ENCODE data around the gene CBX7. TPM values are rescaled to one million over a fixed set of nuclear protein-coding genes. Genes with fewer than 3 reads are reported as not detected.

CBX7 gene
- total RNA-seq (8.7 and 14.7 TPM in 2 replicates), polyA plus RNA-seq (2.8 TPM in 2 replicates), polyA minus RNA-seq (ENCODE audit: low replicate concordance) (5.1 and 7.6 TPM in 2 replicates)
- polyA plus RNA-seq (2012) = 4.1 TPM in 2 replicates

GRCh38 chr22:39152511-39153219 lies at the start of gene CBX7:
TSS of gene CBX7 (minus strand) at chr22:39152680. CDS start at chr22:39152444, 236 bp downstream.
- Histone ChIP-seq H3K27ac (ENCODE audit: insufficient read depth, low read length) (no peak within 1 kb of the TSS), H3K4me2 (ENCODE audit: extremely low read depth, insufficient read depth, low read length) (peak within 1 kb of the TSS; percentile 79), H3K9ac (ENCODE audit: insufficient read depth, low read length) (peak within 1 kb of the TSS; percentile 32), H3K4me1 (ENCODE audit: control insufficient read depth, extremely low read depth, insufficient read depth, low read length) (no peaks in the 10 kb centered on the region), H3K79me2 (ENCODE audit: control insufficient read depth, insufficient read depth, low read length) (no peaks in the 10 kb centered on the region), H3K27me3 (ENCODE audit: control insufficient read depth, insufficient read depth, low read length) (peaks cover 18% of the 10 kb centered on the region), H3K4me3 (replicated peaks in 1 of 4; ENCODE audit: control extremely low read depth in 1 of 4, insufficient read depth in 1 of 4, low read depth in 3 of 4, low read length in 4 of 4) (peak within 1 kb of the TSS; percentile 54 to 75 (median 57)), H2AFZ (ENCODE audit: low read length) (peak within 1 kb of the TSS; percentile 70), H3K9me3 (ENCODE audit: control insufficient read depth, insufficient read depth, low read depth, low read length) (no peaks in the 10 kb centered on the region), H4K20me1 (ENCODE audit: control insufficient read depth, extremely low read depth, insufficient read depth, low read length) (no peaks in the 10 kb centered on the region), H3K36me3 (ENCODE audit: control insufficient read depth, insufficient read depth, low read length) (no peaks in the 10 kb centered on the region)
- no peak for TF ChIP-seq CTCF (conservative IDR thresholded peaks at IDR 0.05 in 1 of 2, IDR thresholded peaks at IDR 0.05 in 1 of 2; ENCODE audit: low read depth in 1 of 2, low read length in 2 of 2)
- no peak for TF ChIP-seq EZH2 (IDR thresholded peaks at IDR 0.05; ENCODE audit: low read length, missing control alignments)
- peak; percentile 76 to 81 for DNase-seq (ENCODE audit: low read depth in 2 of 2)

- TF ChIP-seq CTCF (conservative IDR thresholded peaks at IDR 0.05 in 1 of 2, IDR thresholded peaks at IDR 0.05 in 1 of 2; ENCODE audit: low read depth in 1 of 2, low read length in 2 of 2) = no peak
- Histone ChIP-seq H3K9ac (ENCODE audit: insufficient read depth, low read length) (no peak overlapping the region), H2AFZ (ENCODE audit: low read length) (no peak overlapping the region), H4K20me1 (ENCODE audit: control insufficient read depth, extremely low read depth, insufficient read depth, low read length) (no peaks in the 10 kb centered on the region), H3K27ac (ENCODE audit: insufficient read depth, low read length) (no peak overlapping the region), H3K79me2 (ENCODE audit: control insufficient read depth, insufficient read depth, low read length) (no peaks in the 10 kb centered on the region), H3K4me2 (ENCODE audit: extremely low read depth, insufficient read depth, low read length) (no peak overlapping the region), H3K36me3 (ENCODE audit: control insufficient read depth, insufficient read depth, low read length) (no peaks in the 10 kb centered on the region), H3K9me3 (ENCODE audit: control insufficient read depth, insufficient read depth, low read depth, low read length) (no peaks in the 10 kb centered on the region), H3K4me1 (ENCODE audit: control insufficient read depth, extremely low read depth, insufficient read depth, low read length) (no peaks in the 10 kb centered on the region), H3K4me3 (replicated peaks in 1 of 4; ENCODE audit: control extremely low read depth in 1 of 4, insufficient read depth in 1 of 4, low read depth in 3 of 4, low read length in 4 of 4) (no peak overlapping the region), H3K27me3 (ENCODE audit: control insufficient read depth, insufficient read depth, low read length) (peaks cover 5% of the 10 kb centered on the region)
- DNase-seq (ENCODE audit: low read depth in 2 of 2) = no peak
Observed at GRCh38 chr22:39197578-39197977, 45.1 kb upstream of the CBX7 start.

- no peaks in the 10 kb centered on the region for H3K9me3 ChIP-seq (ENCODE audit: control insufficient read depth, insufficient read depth, low read depth, low read length)
- H4K20me1 ChIP-seq (ENCODE audit: control insufficient read depth, extremely low read depth, insufficient read depth, low read length) = no peaks in the 10 kb centered on the region
- H3K9ac ChIP-seq (ENCODE audit: insufficient read depth, low read length) = no peak overlapping the region
- H3K27ac ChIP-seq (ENCODE audit: insufficient read depth, low read length) = no peak overlapping the region
- peaks cover 5% of the 10 kb centered on the region for H3K27me3 ChIP-seq (ENCODE audit: control insufficient read depth, insufficient read depth, low read length)
- no peaks in the 10 kb centered on the region for H3K36me3 ChIP-seq (ENCODE audit: control insufficient read depth, insufficient read depth, low read length)
- H2AFZ ChIP-seq (ENCODE audit: low read length) = no peak overlapping the region
- H3K4me3 ChIP-seq (replicated peaks in 1 of 4; ENCODE audit: control extremely low read depth in 1 of 4, insufficient read depth in 1 of 4, low read depth in 3 of 4, low read length in 4 of 4) = no peak overlapping the region
- no peaks in the 10 kb centered on the region for H3K79me2 ChIP-seq (ENCODE audit: control insufficient read depth, insufficient read depth, low read length)
- no peak overlapping the region for H3K4me2 ChIP-seq (ENCODE audit: extremely low read depth, insufficient read depth, low read length)
- no peak for DNase-seq (ENCODE audit: low read depth in 2 of 2)
- no peaks in the 10 kb centered on the region for H3K4me1 ChIP-seq (ENCODE audit: control insufficient read depth, extremely low read depth, insufficient read depth, low read length)
- no peak for TF ChIP-seq EZH2 (IDR thresholded peaks at IDR 0.05; ENCODE audit: low read length, missing control alignments)
Observed at GRCh38 chr22:39194098-39194497, 41.6 kb upstream of the CBX7 start.
